GM12891 (cell line): ENCODE measurements around the gene KRTAP10-11.

Experiments
- POLR2A ChIP-seq: IDR thresholded peaks from 2 replicates; pipeline ENCODE4 v1.6.1; 2011; ENCODE audit warnings: low read depth, low read length, control low read depth
- POLR2AphosphoS5 ChIP-seq: IDR thresholded peaks from 2 replicates; pipeline ENCODE4 v1.6.1; 2011; ENCODE audit warnings: low read depth, low read length, control low read depth
- TAF1 ChIP-seq: IDR thresholded peaks from 2 replicates; pipeline ENCODE4 v1.6.1; 2011; ENCODE audit warnings: low read depth, low read length, control low read depth

GRCh38 chr21:44686000-44686781, 40.0 kb downstream of the KRTAP10-11 start:
- TF ChIP-seq POLR2A (no peak), POLR2AphosphoS5 (no peak), TAF1 (no peak)
